ENCODE measurements around the gene EID3. TPM values are rescaled to one million over a fixed set of nuclear protein-coding genes. Genes with fewer than 3 reads are reported as not detected.

Gene EID3
- polyA plus RNA-seq, 1 donor = 1.6 TPM

- no peak for DNase-seq
These were observed 36.6 kb downstream of the EID3 start for GRCh38 chr12:104340177-104340576.

GRCh38 chr12:104340925-104341611 lies 37.5 kb downstream of the EID3 start:
- DNase-seq = no peak

DNA sequence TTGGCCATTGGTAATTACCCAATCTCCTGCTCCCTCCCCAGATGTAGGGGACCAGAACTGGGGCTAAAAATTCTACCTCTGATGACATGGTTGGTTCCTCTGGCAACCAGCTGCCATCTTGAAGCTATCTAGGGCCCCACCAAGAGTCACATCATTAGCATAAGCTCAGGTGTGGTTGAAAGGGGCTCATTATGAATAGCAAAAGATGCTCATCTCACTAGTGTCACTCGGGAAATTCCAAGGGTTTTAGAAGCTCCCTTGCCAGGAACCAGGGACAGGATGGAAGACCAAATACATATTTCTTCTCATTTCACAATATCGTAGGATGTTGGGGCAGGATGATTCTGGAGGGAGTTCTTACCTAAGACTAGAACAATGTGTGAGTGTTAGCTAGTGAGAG lies 38.6 kb downstream of the EID3 start:
- no peak for DNase-seq

DNA sequence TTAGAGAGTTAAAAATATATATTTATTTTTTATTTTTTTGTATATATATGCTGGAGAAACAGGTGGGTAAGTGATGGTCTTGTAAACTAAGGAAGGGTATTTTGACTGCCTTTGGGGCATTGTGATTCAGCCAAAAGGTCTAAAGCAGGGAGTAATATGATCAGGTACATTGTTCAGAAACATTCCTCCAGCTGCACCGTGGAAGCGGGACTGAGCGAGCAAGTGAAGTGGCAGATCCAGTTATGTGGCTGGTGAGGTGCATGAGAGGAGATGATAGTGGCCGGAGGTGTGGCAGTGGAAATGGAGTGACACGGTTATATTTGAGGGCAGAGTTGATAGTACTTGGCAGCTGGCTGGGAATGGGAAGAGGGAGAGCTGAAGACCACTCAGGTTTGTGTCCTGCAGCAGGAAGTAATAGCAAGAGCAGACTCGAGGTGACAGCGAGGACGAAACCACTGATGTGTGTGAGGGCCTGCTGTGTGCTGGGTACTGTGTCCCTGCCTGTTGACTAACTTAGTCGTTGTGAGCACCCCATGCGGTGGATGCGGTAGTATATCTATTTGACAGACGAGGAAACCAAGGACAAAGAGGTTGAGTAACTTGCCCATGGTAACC lies 39.2 kb downstream of the EID3 start:
- no peak for DNase-seq

DNA sequence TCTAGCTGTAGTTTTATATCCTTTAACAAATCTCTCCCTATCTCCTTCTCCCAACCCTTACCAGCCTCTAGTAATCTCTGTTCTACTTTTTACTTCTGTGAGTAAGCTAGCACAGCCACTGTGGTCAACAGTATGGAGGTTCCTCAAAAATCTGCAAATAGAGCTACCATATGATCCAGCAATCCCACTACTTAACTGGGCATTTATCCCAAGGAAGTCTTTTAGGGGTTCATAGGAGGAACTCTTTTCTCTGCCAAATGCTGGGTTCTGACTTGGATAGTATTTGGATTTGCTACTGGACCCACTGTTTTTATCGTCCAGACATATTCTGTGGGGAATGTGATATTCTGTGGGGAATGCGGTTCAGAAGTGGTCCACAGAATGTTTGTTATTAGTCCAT lies 41.1 kb downstream of the EID3 start:
- DNase-seq = no peak

- DNase-seq = no peak
These were observed 41.9 kb downstream of the EID3 start for GRCh38 chr12:104345234-104346066.

GRCh38 chr12:104347374-104348075 lies 44.0 kb downstream of the EID3 start:
- DNase-seq = no peak

DNA sequence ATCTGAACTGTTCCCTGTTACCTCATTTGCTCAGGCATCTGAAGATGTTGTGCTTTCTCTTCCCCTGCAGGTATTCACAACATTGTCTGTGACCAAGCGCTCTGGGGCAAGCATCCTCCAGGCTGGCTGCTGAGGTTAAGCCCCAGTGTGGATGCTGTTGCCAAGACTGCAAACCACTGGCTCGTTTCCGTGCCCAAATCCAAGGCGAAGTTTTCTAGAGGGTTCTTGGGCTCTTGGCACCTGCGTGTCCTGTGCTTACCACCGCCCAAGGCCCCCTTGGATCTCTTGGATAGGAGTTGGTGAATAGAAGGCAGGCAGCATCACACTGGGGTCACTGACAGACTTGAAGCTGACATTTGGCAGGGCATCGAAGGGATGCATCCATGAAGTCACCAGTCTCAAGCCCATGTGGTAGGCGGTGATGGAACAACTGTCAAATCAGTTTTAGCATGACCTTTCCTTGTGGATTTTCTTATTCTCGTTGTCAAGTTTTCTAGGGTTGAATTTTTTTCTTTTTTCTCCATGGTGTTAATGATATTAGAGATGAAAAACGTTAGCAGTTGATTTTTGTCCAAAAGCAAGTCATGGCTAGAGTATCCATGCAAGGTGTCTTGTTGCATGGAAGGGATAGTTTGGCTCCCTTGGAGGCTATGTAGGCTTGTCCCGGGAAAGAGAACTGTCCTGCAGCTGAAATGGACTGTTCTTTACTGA lies 44.9 kb downstream of the EID3 start:
- no peak for DNase-seq

DNA sequence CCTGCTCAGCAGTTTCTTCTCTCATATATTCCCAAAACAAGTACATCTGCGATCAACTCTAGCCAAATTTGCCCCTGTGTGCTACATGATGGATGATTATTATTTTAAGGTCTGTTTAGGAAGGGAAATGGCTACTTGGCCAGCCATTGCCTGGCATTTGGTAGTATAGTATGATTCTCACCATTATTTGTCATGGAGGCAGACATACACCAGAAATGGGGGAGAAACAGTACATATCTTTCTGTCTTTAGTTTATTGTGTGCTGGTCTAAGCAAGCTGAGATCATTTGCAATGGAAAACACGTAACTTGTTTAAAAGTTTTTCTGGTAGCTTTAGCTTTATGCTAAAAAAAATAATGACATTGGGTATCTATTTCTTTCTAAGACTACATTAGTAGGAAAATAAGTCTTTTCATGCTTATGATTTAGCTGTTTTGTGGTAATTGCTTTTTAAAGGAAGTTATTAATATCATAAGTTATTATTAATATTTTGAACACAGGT lies 45.5 kb downstream of the EID3 start:
- no peak for DNase-seq

DNA sequence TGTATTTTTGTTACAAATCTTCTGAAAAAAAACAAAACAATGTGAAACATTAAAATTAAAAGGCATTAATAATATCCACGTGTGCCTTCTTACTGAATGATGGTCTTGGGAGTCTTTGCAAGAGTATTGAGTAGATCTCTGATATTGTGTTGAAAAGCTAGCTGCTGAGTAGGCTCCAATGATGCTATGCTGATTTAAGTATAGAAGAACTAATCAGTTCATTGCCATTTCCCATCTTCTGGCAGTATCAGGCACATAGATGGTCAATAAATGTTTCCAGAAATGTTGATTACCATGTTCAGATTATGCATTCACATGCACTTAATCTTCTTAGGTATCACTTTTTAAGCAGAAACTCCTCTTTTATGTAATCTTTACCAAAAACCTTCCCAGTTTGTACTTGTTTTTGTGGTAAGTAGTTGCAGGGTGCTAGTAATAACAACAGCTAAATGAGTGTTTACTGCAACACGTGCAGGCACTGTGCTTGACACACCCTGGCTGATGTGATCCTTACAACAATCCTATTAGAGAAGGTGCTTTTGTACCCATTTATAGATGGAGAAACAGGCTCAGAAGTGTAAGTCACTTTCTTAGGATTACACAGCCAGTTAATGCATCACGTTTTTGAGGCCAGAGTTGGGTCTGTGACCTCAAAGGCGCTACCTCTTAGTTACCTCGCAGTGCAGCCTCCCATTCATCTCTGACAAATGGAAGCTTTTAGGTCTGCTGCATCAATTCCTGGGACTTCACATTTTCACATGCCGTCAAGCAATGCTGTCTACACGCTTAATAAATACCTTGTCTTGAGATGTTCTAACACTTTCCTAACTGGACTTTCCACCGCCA lies 46.9 kb downstream of the EID3 start:
- no peak for DNase-seq

- no peak for DNase-seq
These were observed 47.8 kb downstream of the EID3 start for GRCh38 chr12:104351057-104351983.

DNA sequence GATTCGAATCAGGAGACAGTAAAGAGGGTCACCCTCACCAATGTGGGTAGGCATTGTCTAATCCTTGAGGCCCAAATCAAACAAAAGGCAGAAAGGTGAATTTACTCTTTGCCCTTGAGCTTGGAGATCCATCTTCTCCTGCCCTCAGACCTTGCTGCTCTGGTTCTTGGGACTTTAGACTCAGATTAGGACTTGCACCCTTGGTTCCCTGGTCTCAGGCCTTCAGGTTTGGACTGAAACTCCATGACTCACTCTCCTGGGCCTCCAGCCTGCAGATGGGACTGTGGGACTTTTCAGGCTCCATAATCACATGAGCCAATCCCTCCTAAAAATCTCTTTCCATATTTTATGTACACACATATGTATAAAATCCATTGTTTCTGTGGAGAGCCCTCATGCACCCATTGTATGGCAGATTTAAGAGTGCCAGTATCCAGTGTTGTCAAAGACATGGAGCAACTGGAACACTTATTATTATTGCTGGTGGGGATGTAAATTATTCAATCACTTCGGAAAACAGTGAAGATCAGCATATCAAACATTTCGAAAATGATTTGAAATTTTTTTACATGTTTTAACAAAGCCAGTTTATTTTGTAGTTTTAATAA lies 48.7 kb downstream of the EID3 start:
- DNase-seq = no peak

DNA sequence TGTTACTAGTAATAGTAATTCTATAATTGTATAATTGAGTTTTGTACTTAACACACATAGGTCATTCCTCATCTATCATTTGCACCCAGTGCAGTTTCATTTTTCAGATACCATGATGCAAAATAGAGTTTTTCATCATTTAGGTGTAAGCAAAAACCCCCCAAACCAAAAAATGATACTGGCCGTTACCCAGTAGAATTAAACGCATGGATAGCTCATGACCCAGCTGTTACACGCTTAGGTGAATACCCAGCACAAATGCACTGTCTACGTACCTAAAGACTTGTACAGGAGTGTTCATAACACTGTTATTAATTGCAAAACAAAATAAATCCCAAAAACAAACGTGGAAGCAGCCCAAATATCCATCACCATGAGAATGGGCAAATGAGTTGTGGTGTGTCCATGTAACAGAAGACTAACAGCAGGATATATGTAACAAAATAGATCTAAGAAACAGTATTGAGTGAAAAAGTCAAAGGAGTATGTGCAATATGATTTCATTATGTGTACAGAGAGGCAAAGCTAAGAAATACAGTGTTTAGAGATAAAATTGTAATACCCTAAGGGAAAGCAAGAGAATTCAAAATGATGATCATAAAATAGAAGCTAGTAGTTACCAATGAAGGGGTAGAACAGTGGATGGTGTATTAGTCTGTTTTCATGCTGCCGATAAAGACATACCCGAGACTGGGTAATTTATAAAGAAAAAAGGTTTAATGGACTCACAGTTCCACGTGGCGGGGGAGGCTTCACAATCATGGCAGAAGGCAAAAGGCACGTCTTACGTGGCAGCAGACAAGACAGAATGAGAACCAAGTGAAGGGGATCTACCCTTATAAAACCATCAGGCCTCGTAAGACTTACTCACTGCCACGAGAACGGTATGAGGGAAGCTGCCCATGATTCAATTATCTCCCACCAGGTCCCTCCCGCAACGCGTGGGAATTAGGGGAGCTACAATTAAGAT lies 49.8 kb downstream of the EID3 start:
- no peak for DNase-seq

GRCh38 chr12:104354167-104354867 lies 50.8 kb downstream of the EID3 start:
- no peak for DNase-seq

All from hindlimb muscle (tissue), 1 donor.